ENCODE results near the gene SCARB1.

Gene SCARB1

GRCh38 chr12:124871297-124871696, 7.6 kb upstream of the SCARB1 start:
- H3K36me3 Mint-ChIP-seq: no peaks in the 10 kb centered on the region
- H3K27me3 Mint-ChIP-seq: peaks cover 3% of the 10 kb centered on the region
- no peak overlapping the region for H3K27ac Mint-ChIP-seq
- peaks cover 8% of the 10 kb centered on the region for H3K4me1 Mint-ChIP-seq
- no peak overlapping the region for H3K4me3 Mint-ChIP-seq
- no peaks in the 10 kb centered on the region for H3K9me3 Mint-ChIP-seq

- Mint-ChIP-seq H3K27me3 (peaks cover 3% of the 10 kb centered on the region), H3K4me1 (peaks cover 8% of the 10 kb centered on the region), H3K4me3 (no peak overlapping the region), H3K27ac (no peak overlapping the region), H3K9me3 (no peaks in the 10 kb centered on the region), H3K36me3 (no peaks in the 10 kb centered on the region)
Observed at GRCh38 chr12:124870515-124870914, 6.9 kb upstream of the SCARB1 start.

GRCh38 chr12:124869059-124869665, 5.5 kb upstream of the SCARB1 start:
- H3K9me3 Mint-ChIP-seq: no peaks in the 10 kb centered on the region
- peaks cover 3% of the 10 kb centered on the region for H3K27me3 Mint-ChIP-seq
- no peaks in the 10 kb centered on the region for H3K36me3 Mint-ChIP-seq
- peaks cover 12% of the 10 kb centered on the region for H3K4me1 Mint-ChIP-seq
- H3K4me3 Mint-ChIP-seq: no peak overlapping the region
- H3K27ac Mint-ChIP-seq: no peak overlapping the region

GRCh38 chr12:124868252-124869058, 4.8 kb upstream of the SCARB1 start:
- H3K27me3 Mint-ChIP-seq: peaks cover 3% of the 10 kb centered on the region
- no peak overlapping the region for H3K4me3 Mint-ChIP-seq
- peaks cover 15% of the 10 kb centered on the region for H3K4me1 Mint-ChIP-seq
- H3K36me3 Mint-ChIP-seq: no peaks in the 10 kb centered on the region
- H3K27ac Mint-ChIP-seq: no peak overlapping the region
- no peaks in the 10 kb centered on the region for H3K9me3 Mint-ChIP-seq

GRCh38 chr12:124867401-124867930, 3.8 kb upstream of the SCARB1 start:
- Mint-ChIP-seq H3K27ac (peak overlapping the region; percentile 65), H3K27me3 (peaks cover 3% of the 10 kb centered on the region), H3K9me3 (no peaks in the 10 kb centered on the region), H3K4me3 (no peak overlapping the region), H3K4me1 (peaks cover 20% of the 10 kb centered on the region), H3K36me3 (no peaks in the 10 kb centered on the region)

- Mint-ChIP-seq H3K36me3 (no peaks in the 10 kb centered on the region), H3K27ac (no peak overlapping the region), H3K4me1 (peaks cover 20% of the 10 kb centered on the region), H3K27me3 (peaks cover 3% of the 10 kb centered on the region), H3K4me3 (no peak overlapping the region), H3K9me3 (no peaks in the 10 kb centered on the region)
Observed at GRCh38 chr12:124866883-124867400, 3.3 kb upstream of the SCARB1 start.

- Mint-ChIP-seq H3K27me3 (peaks cover 3% of the 10 kb centered on the region), H3K36me3 (no peaks in the 10 kb centered on the region), H3K4me3 (no peak overlapping the region), H3K4me1 (peaks cover 20% of the 10 kb centered on the region), H3K9me3 (no peaks in the 10 kb centered on the region), H3K27ac (no peak overlapping the region)
Observed at GRCh38 chr12:124866195-124866882, 2.7 kb upstream of the SCARB1 start.

GRCh38 chr12:124865728-124866127, 2.1 kb upstream of the SCARB1 start:
- Mint-ChIP-seq H3K27ac (no peak overlapping the region), H3K9me3 (no peaks in the 10 kb centered on the region), H3K36me3 (no peaks in the 10 kb centered on the region), H3K4me3 (no peak overlapping the region), H3K4me1 (peaks cover 20% of the 10 kb centered on the region), H3K27me3 (peaks cover 3% of the 10 kb centered on the region)

- H3K27me3 Mint-ChIP-seq: peaks cover 3% of the 10 kb centered on the region
Observed at GRCh38 chr12:124864326-124864752, 675 bp upstream of the SCARB1 start.

GRCh38 chr12:124862768-124863415, 772 bp downstream of the SCARB1 start:
- peak overlapping the region; percentile 70 for H3K27ac Mint-ChIP-seq
- peaks cover 12% of the 10 kb centered on the region for H3K4me1 Mint-ChIP-seq
- H3K4me3 Mint-ChIP-seq: peak overlapping the region; percentile 83
- no peaks in the 10 kb centered on the region for H3K27me3 Mint-ChIP-seq
- H3K9me3 Mint-ChIP-seq: no peaks in the 10 kb centered on the region
- H3K36me3 Mint-ChIP-seq: no peaks in the 10 kb centered on the region

More at GRCh38 chr12:124864326-124864752, 675 bp upstream of the SCARB1 start:
- Mint-ChIP-seq H3K27ac (peak overlapping the region; percentile 94), H3K36me3 (no peaks in the 10 kb centered on the region), H3K9me3 (no peaks in the 10 kb centered on the region), H3K4me1 (peaks cover 19% of the 10 kb centered on the region), H3K4me3 (peak overlapping the region; percentile 82)

GRCh38 chr12:124861898-124862676, 1.6 kb downstream of the SCARB1 start:
- H3K27ac Mint-ChIP-seq: peak overlapping the region; percentile 41
- no peaks in the 10 kb centered on the region for H3K36me3 Mint-ChIP-seq
- no peaks in the 10 kb centered on the region for H3K9me3 Mint-ChIP-seq
- peaks cover 12% of the 10 kb centered on the region for H3K4me1 Mint-ChIP-seq
- no peaks in the 10 kb centered on the region for H3K27me3 Mint-ChIP-seq
- H3K4me3 Mint-ChIP-seq: peak overlapping the region; percentile 83

GRCh38 chr12:124861492-124861891, 2.2 kb downstream of the SCARB1 start:
- H3K4me3 Mint-ChIP-seq: peak overlapping the region; percentile 83
- H3K27ac Mint-ChIP-seq: no peak overlapping the region
- H3K4me1 Mint-ChIP-seq: peaks cover 12% of the 10 kb centered on the region
- no peaks in the 10 kb centered on the region for H3K27me3 Mint-ChIP-seq
- H3K36me3 Mint-ChIP-seq: no peaks in the 10 kb centered on the region
- H3K9me3 Mint-ChIP-seq: no peaks in the 10 kb centered on the region

- no peaks in the 10 kb centered on the region for H3K36me3 Mint-ChIP-seq
- H3K4me1 Mint-ChIP-seq: peaks cover 4% of the 10 kb centered on the region
- H3K27me3 Mint-ChIP-seq: no peaks in the 10 kb centered on the region
Observed at GRCh38 chr12:124857921-124858461, 5.7 kb downstream of the SCARB1 start.

GRCh38 chr12:124856842-124857178, 6.9 kb downstream of the SCARB1 start:
- H3K27me3 Mint-ChIP-seq: no peaks in the 10 kb centered on the region
- no peaks in the 10 kb centered on the region for H3K9me3 Mint-ChIP-seq
- peaks cover 7% of the 10 kb centered on the region for H3K4me1 Mint-ChIP-seq
- no peak overlapping the region for H3K27ac Mint-ChIP-seq
- H3K4me3 Mint-ChIP-seq: no peak overlapping the region
- no peaks in the 10 kb centered on the region for H3K36me3 Mint-ChIP-seq

More at GRCh38 chr12:124857921-124858461, 5.7 kb downstream of the SCARB1 start:
- no peaks in the 10 kb centered on the region for H3K9me3 Mint-ChIP-seq
- no peak overlapping the region for H3K4me3 Mint-ChIP-seq
- H3K27ac Mint-ChIP-seq: no peak overlapping the region
